Right lobe of liver (tissue), 4 donors: ENCODE results near the gene SH3BP4.

Source experiments
- CTCF ChIP-seq, 4 donors: fragments of 200-600 bp in 3 of 4; fragments of 450-650 bp in 1 of 4; IDR thresholded peaks; one replicate each; pipeline versions ENCODE4 v1.5.1 to v1.8.0; 2016 to 2022; ENCODE audit warnings: antibody characterized with exemption in 4 of 4, mild to moderate bottlenecking in 2 of 4
- POLR2A ChIP-seq: fragments of 450-650 bp; IDR thresholded peaks from one replicate; pipeline ENCODE4 v1.6.1; 2017; ENCODE audit warnings: antibody characterized with exemption, mild to moderate bottlenecking
- donor health status: DM: no; HTN: no; CAD: no.
- donor health status: DM: no; HTN: no; CAD: no.
- donor health status: DM: no; HTN: yes; CAD: no.

GRCh38 chr2:234977228-234977679 is 25.4 kb downstream of the SH3BP4 start:
- TF ChIP-seq CTCF (IDR thresholded peaks at IDR 0.05): no peak
- no peak for TF ChIP-seq POLR2A
